Esophagus (tissue), 2 donors: ENCODE measurements around the gene ANTXR1. TPM values are rescaled to one million over a fixed set of nuclear protein-coding genes. Genes with fewer than 3 reads are reported as not detected.

Experiments used
- H3K27ac ChIP-seq, 2 donors: one replicate each; pipeline ENCODE4 v1.5.1; 2013; ENCODE audit warnings: low read depth in 2 of 2, mild to moderate bottlenecking in 2 of 2, inconsistent platforms in 1 of 2, low read length in 1 of 2, moderate library complexity in 1 of 2
- H3K27me3 ChIP-seq, 2 donors: one replicate each; pipeline ENCODE4 v1.6.1; 2013; ENCODE audit warnings: low read length in 2 of 2, control low read depth in 1 of 2, mild to moderate bottlenecking in 1 of 2; ENCODE audit not compliant: insufficient read depth in 2 of 2, control insufficient read depth in 1 of 2
- H3K36me3 ChIP-seq, 2 donors: one replicate each; pipeline ENCODE4 v1.6.1; 2013; ENCODE audit warnings: low read length in 1 of 2; ENCODE audit not compliant: control insufficient read depth in 2 of 2, insufficient read depth in 2 of 2
- H3K4me1 ChIP-seq, 2 donors: one replicate each; pipeline ENCODE4 v1.6.1; 2013; ENCODE audit warnings: low read length in 1 of 2; ENCODE audit not compliant: control insufficient read depth in 2 of 2, insufficient read depth in 2 of 2
- H3K4me3 ChIP-seq, 2 donors: one replicate each; pipeline ENCODE4 v1.5.1; 2013; ENCODE audit warnings: low read length in 2 of 2, mild to moderate bottlenecking in 2 of 2, low read depth in 1 of 2, moderate library complexity in 1 of 2
- H3K9me3 ChIP-seq, 2 donors: one replicate each; pipeline ENCODE4 v1.6.1; 2013; ENCODE audit warnings: mild to moderate bottlenecking in 2 of 2, low read depth in 1 of 2, low read length in 1 of 2, moderate library complexity in 1 of 2; ENCODE audit not compliant: control insufficient read depth in 2 of 2, insufficient read depth in 1 of 2
- WGBS, 2 donors: extraction: QIAGEN DNeasy Blood & Tissue Kit; methylation state at CpG; one replicate each; pipeline ENCODE4 v1.1.7; 2013; 5-methylcytosine and 5-hydroxymethylcytosine counted together
- polyA plus RNA-seq, 2 donors: library from polyadenylated mRNA; stranded (reverse); fragments of 200-250 nt; gene quantifications; one replicate each; pipeline ENCODE4 v1.2.3, GENCODE V29; 2013
- donor health status: healthy with polysubstance abuse.
- donor health status: Bipolar disorder and iron deficiency.

Gene ANTXR1
- polyA plus RNA-seq, 2 donors: 5.0 to 8.5 TPM

DNA sequence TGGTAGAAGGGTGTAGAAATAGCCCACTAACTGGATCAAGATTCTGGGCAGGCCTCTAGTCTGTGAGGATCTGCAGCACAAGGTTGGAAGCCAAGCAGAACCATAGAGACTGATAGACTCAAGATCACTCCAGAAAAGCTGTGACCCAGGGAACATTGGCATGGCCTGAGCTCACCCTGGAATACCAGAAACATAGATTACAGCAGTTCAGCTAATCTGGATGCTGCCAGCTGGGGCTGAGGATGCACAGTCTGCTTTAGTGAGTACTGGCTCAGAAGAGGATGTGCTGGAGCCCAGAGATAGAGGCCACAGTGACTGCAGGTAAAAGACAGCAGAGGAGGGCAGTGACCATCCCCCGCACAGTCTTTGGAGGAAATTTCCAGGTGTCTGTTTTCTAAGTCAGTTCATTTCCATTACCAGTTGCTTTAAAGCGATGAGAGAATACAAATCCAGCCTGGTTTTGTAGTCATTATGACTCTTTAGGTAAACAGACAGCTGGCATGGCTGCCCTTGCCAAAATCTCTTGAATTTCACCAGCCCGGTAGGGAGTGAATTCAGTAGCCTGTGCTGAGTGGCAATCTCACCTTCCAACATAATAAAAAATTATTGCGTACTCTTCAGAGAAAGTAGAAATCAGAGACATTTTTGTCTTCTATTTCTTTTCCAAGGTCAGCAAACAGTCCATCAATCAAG lies 119.2 kb downstream of the ANTXR1 start:
- H3K27me3 ChIP-seq: no peaks in the 10 kb centered on the region
- H3K27ac ChIP-seq: peak overlapping the region in 1 of 2 donors; percentile 63
- H3K4me1 ChIP-seq: peaks cover 2 to 5% of the 10 kb centered on the region in 2 donors
- WGBS, 2 donors: 73 to 76% methylated on average over 4 of the region's 4 CpGs
- no peaks in the 10 kb centered on the region for H3K36me3 ChIP-seq
- no peaks in the 10 kb centered on the region for H3K9me3 ChIP-seq
- no peak overlapping the region for H3K4me3 ChIP-seq

DNA sequence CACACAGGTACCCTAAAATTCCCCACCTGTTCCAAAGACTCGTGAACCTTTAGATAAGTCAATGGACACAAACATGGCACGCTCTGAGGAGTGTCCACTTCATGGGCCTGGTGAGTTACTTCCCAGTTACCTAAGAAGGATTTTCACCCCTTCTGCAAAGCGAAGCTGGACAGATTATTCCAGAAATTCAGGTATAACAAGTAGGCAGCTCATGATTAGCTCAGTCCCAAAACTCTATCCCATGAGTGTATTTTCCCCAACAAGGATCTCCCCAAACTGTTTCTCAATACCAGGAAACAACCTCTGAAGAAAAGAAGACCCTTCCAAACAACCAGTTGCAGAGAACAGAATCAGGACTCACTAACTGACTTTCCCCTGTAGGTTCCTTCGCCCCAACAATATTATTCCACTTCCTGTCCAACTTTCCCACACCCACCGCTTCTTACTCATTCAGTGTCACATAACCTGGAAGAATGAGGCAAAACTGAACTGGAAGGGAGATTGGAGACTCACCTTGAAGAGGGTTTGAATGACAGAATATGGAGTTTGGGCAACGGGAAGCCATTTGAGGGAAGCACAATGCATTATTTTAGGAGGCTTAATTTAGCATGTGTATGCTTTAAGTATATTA lies 120.1 kb downstream of the ANTXR1 start:
- H3K27me3 ChIP-seq: no peaks in the 10 kb centered on the region
- peak overlapping the region in 1 of 2 donors; percentile 18 for H3K27ac ChIP-seq
- peaks cover 2 to 5% of the 10 kb centered on the region in 2 donors for H3K4me1 ChIP-seq
- no peaks in the 10 kb centered on the region for H3K36me3 ChIP-seq
- H3K4me3 ChIP-seq: no peak overlapping the region
- H3K9me3 ChIP-seq: no peaks in the 10 kb centered on the region
- 83 to 86% methylated on average over 6 of the region's 6 CpGs for WGBS, 2 donors

DNA sequence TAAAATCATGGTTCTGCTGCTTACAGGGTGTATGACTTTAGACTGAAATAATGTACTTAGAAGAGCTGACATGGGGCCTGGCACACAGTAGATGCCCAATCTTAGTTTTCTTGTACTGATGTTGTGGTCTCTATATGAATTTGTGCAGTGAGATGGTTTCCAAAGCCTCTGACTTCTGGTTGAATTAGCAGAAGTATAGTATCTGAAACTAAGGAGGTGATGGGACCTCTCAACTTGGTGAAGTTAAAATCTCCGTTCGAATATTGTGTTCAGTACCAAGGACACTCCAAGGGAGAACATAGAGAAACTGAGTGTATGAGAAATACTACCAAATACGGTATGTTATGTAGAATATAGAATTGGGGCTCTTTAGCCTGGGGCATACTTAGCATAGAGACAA lies 120.9 kb downstream of the ANTXR1 start:
- H3K36me3 ChIP-seq: no peaks in the 10 kb centered on the region
- H3K9me3 ChIP-seq: no peaks in the 10 kb centered on the region
- no peaks in the 10 kb centered on the region for H3K27me3 ChIP-seq
- no peak overlapping the region for H3K27ac ChIP-seq
- WGBS, 2 donors: 91 to 94% methylated on average over 3 of the region's 3 CpGs
- peaks cover 2 to 7% of the 10 kb centered on the region in 2 donors for H3K4me1 ChIP-seq
- no peak overlapping the region for H3K4me3 ChIP-seq

DNA sequence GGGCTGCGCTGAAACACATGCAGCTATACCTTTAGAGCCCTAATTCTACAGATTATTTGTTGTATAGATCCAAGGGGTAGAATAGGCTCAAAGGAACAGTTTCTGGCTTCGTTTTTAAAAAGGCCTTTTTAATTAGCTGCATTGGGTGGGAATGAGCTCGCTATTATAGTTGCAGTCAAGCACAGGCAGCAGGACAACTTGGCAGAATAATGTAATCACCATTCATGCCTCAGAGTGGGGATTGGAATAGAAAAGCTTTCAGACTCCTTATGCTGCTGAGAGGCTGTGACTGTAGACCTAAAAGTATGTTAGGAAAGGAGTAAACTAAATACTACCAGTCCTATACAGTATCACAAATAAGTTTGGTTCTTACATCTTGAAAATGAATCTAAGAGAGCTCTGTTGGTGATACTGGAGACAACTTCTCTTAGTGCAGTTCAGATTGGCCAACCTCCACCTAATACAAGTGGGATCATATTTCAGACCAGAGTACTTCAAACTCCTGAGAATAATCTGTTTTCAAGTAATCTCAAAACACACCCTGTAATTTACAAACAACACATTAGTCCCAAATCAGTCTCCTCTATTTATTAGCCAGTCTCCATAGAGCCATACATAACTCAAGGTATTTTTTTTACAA lies 121.4 kb downstream of the ANTXR1 start:
- no peak overlapping the region for H3K4me3 ChIP-seq
- no peaks in the 10 kb centered on the region for H3K27me3 ChIP-seq
- 58% methylated on average over 3 of the region's 3 CpGs for WGBS, 2 donors
- no peak overlapping the region for H3K27ac ChIP-seq
- no peaks in the 10 kb centered on the region for H3K36me3 ChIP-seq
- H3K4me1 ChIP-seq: peaks cover 2 to 7% of the 10 kb centered on the region in 2 donors
- no peaks in the 10 kb centered on the region for H3K9me3 ChIP-seq

DNA sequence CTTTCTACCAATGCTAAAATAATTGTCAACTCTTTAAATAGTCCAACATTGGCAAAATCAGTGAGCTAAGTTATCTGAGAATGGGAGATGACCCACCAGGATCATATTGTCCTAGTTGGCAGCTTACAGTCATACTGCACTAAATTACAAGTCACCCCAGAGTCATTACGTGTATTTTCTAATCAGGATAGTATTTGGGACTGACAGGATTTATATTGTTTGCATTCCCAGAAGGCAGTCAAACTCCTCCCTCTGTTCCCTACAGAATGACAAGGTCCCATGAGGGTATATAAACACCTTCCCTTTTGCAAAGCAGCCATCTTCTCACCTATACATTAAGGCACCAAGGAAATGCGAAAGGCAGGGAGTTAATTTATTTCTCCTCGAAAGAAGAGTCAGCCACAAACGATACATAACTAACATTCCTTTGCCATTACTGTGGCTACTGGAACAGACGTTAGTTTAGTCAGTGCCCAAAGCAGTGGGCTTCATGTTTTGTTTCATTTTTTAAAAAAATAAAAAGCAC lies 125.3 kb downstream of the ANTXR1 start:
- no peaks in the 10 kb centered on the region for H3K36me3 ChIP-seq
- no peaks in the 10 kb centered on the region for H3K27me3 ChIP-seq
- peak overlapping the region in 1 of 2 donors; percentile 65 for H3K27ac ChIP-seq
- 37 to 47% methylated on average over 5 of the region's 5 CpGs for WGBS, 2 donors
- no peak overlapping the region for H3K4me3 ChIP-seq
- H3K4me1 ChIP-seq: peaks cover 0 to 4% of the 10 kb centered on the region in 2 donors
- no peaks in the 10 kb centered on the region for H3K9me3 ChIP-seq

DNA sequence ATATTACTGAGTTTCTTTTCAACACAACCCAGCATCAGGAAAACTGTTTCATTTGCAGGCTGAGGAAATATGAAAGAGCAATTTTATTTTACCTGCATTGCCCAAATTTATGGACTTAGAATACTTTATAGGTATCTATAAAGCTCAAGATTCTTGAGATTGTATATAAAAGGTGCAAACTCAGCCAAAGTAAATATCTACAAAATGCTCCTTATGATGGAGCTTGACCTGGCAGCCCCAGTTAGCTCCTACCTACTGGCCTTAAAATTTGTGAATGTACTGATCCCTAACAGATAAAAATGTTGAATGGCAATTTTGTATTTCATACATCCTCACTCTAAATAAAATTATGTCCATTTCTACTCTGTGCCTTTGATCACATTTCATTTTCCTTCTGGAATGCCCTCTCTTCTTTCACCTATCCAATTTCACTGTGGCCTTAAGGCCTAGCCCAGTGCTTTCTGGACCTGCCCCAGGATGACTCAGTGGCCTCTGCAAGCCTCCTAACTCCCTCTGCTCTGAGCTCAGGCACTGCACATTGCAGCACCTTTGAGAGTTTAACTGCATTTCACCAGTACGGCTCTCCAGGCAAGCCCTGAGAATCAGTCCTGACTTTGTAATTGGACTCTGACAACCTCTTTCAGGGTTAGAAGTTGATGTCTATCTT lies 125.9 kb downstream of the ANTXR1 start:
- no peaks in the 10 kb centered on the region for H3K9me3 ChIP-seq
- 51 to 67% methylated on average over 1 of the region's 1 CpG for WGBS, 2 donors
- peak overlapping the region; percentile 55 to 65 for H3K27ac ChIP-seq
- no peak overlapping the region for H3K4me3 ChIP-seq
- no peaks in the 10 kb centered on the region for H3K36me3 ChIP-seq
- peaks cover 0 to 4% of the 10 kb centered on the region in 2 donors for H3K4me1 ChIP-seq
- H3K27me3 ChIP-seq: no peaks in the 10 kb centered on the region

DNA sequence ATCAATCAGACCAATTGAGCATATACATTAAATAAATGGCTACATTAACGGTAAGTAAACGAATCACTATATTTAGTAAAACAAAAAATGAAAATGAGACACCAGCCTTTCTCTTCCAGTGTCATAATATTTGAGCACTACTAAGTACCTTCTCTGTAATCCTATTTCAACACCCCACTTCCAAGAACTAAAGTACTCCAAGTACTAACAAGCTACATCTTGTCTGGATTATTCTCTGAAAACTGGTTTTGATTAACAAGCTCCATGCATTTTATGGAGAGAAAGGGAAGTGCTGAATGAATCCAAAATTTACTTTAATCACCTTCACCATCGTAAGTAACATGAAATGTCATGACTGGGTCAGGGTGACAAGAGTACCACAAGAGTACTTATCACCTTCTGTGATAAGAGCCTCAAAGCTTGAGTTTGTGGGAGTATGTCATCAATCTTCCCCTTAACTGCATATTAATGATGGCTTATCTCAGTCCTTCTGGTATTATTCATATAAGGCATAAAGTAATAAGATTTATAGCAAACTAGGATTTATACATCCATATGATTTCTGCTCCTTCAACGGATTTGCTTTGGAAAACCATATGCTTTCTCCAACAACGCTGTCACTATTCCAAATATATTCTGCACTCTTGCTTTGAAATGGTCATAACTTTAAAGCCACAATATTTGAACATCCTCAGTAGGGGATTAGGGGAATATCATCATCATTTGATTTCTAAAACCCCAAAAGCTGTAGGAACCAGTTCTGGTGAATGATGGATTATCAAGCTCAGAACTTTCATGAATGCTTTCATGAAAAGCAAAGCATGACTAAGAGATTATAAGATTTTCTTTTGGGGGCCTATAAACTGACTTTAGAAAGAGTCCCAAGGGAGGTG lies 127.0 kb downstream of the ANTXR1 start:
- Histone ChIP-seq H3K27me3 (no peaks in the 10 kb centered on the region), H3K36me3 (no peaks in the 10 kb centered on the region), H3K4me3 (no peak overlapping the region), H3K27ac (no peak overlapping the region), H3K4me1 (peaks cover 0 to 4% of the 10 kb centered on the region in 2 donors), H3K9me3 (no peaks in the 10 kb centered on the region)
- 43 to 56% methylated on average over 5 of the region's 5 CpGs for WGBS, 2 donors

DNA sequence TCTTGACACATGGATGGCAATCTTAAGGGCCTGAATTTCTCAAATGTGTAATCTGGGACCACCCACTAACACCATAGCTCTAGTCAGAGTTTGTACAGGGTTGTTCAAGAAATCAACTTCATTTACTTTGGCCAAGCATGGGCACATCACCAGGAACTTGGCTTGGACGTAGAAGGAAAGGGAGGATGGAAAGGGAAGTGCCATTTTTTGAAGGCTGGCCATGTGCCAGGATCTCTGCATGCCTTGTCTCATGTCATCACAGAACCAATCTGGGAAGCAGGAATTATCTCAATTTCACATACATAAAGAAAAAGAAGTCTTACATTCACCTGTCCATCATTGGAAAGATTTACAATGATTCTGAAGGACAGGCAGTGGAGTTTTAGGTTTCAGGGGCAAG lies 128.1 kb downstream of the ANTXR1 start:
- no peak overlapping the region for H3K4me3 ChIP-seq
- H3K36me3 ChIP-seq: no peaks in the 10 kb centered on the region
- no peak overlapping the region for H3K27ac ChIP-seq
- no peaks in the 10 kb centered on the region for H3K9me3 ChIP-seq
- H3K27me3 ChIP-seq: no peaks in the 10 kb centered on the region
- 40 to 42% methylated on average over 1 of the region's 1 CpG for WGBS, 2 donors
- peaks cover 0 to 4% of the 10 kb centered on the region in 2 donors for H3K4me1 ChIP-seq
